CD4-positive, CD25-positive, alpha-beta regulatory T cell (primary cell): ENCODE data around the gene ZBTB48. TPM values are rescaled to one million over a fixed set of nuclear protein-coding genes. Genes with fewer than 3 reads are reported as not detected.

Experiments
- ATAC-seq, 2 donors: fragments of 150-1000 bp; cut with Tn5 transposase; one replicate each; pipeline ENCODE4 v1.10.0; 2021; ENCODE audit warnings: low read depth in 2 of 2, moderate number of reproducible peaks in 2 of 2, moderate library complexity in 1 of 2
- DNase-seq, 3 donors: peaks; one replicate each; pipeline versions ENCODE4 v3.0.0 to v3.0.0-alpha.2; 2012 to 2022; ENCODE audit warnings: mixed read lengths in 1 of 3
- H3K27ac ChIP-seq: one replicate; pipeline ENCODE4 v1.7.0; 2013; ENCODE audit warnings: mild to moderate bottlenecking, low read length; ENCODE audit not compliant: insufficient read depth, poor library complexity, severe bottlenecking
- H3K27me3 ChIP-seq: one replicate; pipeline ENCODE4 v1.7.0; 2013; ENCODE audit warnings: low read length; ENCODE audit not compliant: control insufficient read depth, insufficient read depth
- H3K36me3 ChIP-seq: one replicate; pipeline ENCODE4 v1.7.0; 2013; ENCODE audit warnings: mild to moderate bottlenecking, low read length, moderate library complexity; ENCODE audit not compliant: control insufficient read depth, insufficient read depth
- H3K4me1 ChIP-seq: 2 replicates; pipeline ENCODE4 v1.7.0; 2013; ENCODE audit warnings: mild to moderate bottlenecking, low read length; ENCODE audit not compliant: insufficient read depth, control insufficient read depth, poor library complexity, severe bottlenecking
- H3K4me3 ChIP-seq: one replicate; pipeline ENCODE4 v1.7.0; 2013; ENCODE audit warnings: low read depth, mild to moderate bottlenecking, low read length, moderate library complexity
- H3K9me3 ChIP-seq, 2 experiments: 1 replicate in 1 of 2; 2 replicates in 1 of 2; pipeline ENCODE4 v1.7.0; 2013; ENCODE audit warnings: low read length in 2 of 2, mild to moderate bottlenecking in 1 of 2, moderate library complexity in 1 of 2; ENCODE audit not compliant: control insufficient read depth in 2 of 2
- H3K27ac Mint-ChIP-seq, 3 donors: one replicate each; pipeline ENCODE4 v1.8.0; 2020 to 2022; ENCODE audit warnings: mild to moderate bottlenecking in 3 of 3, mixed read lengths in 3 of 3, moderate library complexity in 2 of 3
- H3K27me3 Mint-ChIP-seq: one replicate; pipeline ENCODE4 v1.8.0; 2022; ENCODE audit warnings: mild to moderate bottlenecking, mixed read lengths
- H3K36me3 Mint-ChIP-seq: one replicate; pipeline ENCODE4 v1.8.0; 2020; ENCODE audit warnings: mixed read lengths
- H3K4me1 Mint-ChIP-seq, 4 donors: one replicate each; pipeline ENCODE4 v1.8.0; 2020 to 2022; ENCODE audit warnings: mixed read lengths in 4 of 4, mild to moderate bottlenecking in 1 of 4
- H3K4me3 Mint-ChIP-seq, 4 donors: one replicate each; pipeline ENCODE4 v1.8.0; 2020 to 2022; ENCODE audit warnings: mild to moderate bottlenecking in 4 of 4, mixed read lengths in 4 of 4, moderate library complexity in 3 of 4
- H3K9me3 Mint-ChIP-seq, 7 donors: one replicate each; pipeline ENCODE4 v1.8.0; 2020 to 2022; ENCODE audit warnings: mixed read lengths in 7 of 7, mild to moderate bottlenecking in 3 of 7, moderate library complexity in 2 of 7
- polyA plus RNA-seq, 4 donors: library from polyadenylated mRNA; unstranded; fragments of 300-500 nt; fragmentation: Illumina TruSeq; gene quantifications; one replicate each; pipeline ENCODE4 v1.2.3, GENCODE V29; 2021
- total RNA-seq: library from RNA; stranded (reverse); gene quantifications from one replicate; pipeline ENCODE4 v1.2.3, GENCODE V29; 2022

Gene ZBTB48
- total and polyA plus RNA-seq, 5 donors from 2014 or later, result 18.6 to 41.8 (median 22.2) TPM

DNA sequence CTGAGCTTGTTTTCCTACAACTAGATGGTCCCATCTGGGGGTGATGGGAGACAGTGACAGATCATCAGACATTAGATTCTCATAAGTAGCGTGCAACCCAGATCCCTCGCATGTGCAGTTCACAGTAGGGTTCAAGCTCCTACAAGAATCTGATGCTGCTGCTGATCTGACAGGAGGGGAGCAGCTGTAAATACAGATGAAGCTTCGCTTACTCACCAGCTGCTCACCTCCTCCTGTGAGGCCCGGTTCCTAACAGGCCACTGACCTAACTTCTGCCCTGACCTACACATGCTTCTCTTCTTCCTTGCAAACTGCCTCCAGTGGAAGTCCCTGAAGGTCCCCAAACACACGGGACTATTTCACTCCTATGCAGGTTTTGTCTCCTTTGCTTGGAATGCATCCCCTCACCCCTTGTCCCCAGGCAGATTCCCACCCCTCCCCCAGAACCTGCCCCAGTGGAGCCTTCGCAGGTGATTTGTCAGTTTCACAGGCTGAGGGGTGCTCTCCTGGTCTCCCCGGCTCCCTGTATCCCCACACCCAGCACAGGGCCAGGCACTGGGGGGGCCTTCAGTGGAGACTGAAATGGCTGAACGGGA, 5.7 kb upstream of the ZBTB48 start:
- peaks cover 4% of the 10 kb centered on the region for H3K27me3 Mint-ChIP-seq
- peaks cover under 1% of the 10 kb centered on the region for H3K4me1 ChIP-seq
- H3K27ac ChIP-seq, result no peak overlapping the region
- H3K9me3 Mint-ChIP-seq, result no peaks in the 10 kb centered on the region
- H3K27me3 ChIP-seq, result no peaks in the 10 kb centered on the region
- no peaks in the 10 kb centered on the region for H3K36me3 Mint-ChIP-seq
- H3K4me3 Mint-ChIP-seq, result no peak overlapping the region
- peaks cover 0 to 7% (median 0%) of the 10 kb centered on the region in 4 donors for H3K4me1 Mint-ChIP-seq
- H3K4me3 ChIP-seq, result no peak overlapping the region
- H3K9me3 ChIP-seq, result no peaks in the 10 kb centered on the region
- no peak for ATAC-seq
- H3K36me3 ChIP-seq, result no peaks in the 10 kb centered on the region
- no peak overlapping the region for H3K27ac Mint-ChIP-seq
- DNase-seq, result no peak

DNA sequence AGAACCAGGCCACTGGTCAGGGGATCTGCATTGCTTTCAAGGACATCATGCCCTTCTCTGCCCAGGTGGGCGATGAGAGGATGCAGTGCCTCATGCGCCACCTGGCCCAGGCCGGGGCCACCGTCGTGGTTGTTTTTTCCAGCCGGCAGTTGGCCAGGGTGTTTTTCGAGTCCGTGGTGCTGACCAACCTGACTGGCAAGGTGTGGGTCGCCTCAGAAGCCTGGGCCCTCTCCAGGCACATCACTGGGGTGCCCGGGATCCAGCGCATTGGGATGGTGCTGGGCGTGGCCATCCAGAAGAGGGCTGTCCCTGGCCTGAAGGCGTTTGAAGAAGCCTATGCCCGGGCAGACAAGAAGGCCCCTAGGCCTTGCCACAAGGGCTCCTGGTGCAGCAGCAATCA, 5.0 kb upstream of the ZBTB48 start:
- Mint-ChIP-seq H3K9me3 (no peaks in the 10 kb centered on the region), H3K27me3 (peaks cover 3% of the 10 kb centered on the region), H3K27ac (no peak overlapping the region), H3K4me3 (no peak overlapping the region), H3K36me3 (no peaks in the 10 kb centered on the region), H3K4me1 (peaks cover 0 to 12% (median 3%) of the 10 kb centered on the region in 4 donors)
- ATAC-seq (no peak), DNase-seq (no peak)
- H3K27me3 ChIP-seq, result no peaks in the 10 kb centered on the region
- no peak overlapping the region for H3K4me3 ChIP-seq
- H3K9me3 ChIP-seq, result no peaks in the 10 kb centered on the region
- H3K27ac ChIP-seq, result no peak overlapping the region
- peaks cover 6% of the 10 kb centered on the region for H3K4me1 ChIP-seq
- H3K36me3 ChIP-seq, result no peaks in the 10 kb centered on the region

DNA sequence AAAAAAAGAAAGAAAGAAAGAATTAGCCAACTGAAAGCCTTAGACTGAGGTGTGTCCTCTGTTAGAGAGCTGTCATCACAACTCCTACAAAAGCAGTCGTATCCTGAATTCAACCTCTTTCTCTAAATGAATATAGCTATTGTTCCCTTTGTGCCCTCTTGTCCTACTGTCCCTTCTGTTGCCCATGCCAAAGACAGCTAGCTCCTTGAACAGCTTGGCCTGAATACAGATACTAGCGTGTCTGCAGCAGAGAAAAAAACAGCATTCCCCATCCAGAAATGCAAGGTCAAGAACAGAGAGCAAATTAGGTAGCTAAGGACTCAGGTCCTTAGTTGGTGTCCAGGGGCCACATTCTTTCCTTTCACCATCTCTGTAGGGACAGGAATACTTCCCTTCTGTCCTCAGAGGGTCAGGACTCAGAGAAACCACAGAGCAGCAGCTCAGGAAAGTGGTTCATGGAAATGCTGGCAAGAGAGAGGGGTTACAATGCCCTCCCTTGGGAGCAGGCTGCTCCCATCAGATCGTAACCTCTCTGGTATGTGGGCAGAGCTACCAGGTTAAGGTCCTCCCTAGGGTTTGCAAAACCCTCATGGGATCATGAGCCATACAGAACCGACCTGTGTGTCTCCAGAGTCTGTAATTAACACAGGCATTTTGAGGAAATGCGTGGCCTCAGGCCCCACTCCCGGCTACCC, 1.8 kb upstream of the ZBTB48 start:
- peaks cover 4% of the 10 kb centered on the region for H3K27me3 Mint-ChIP-seq
- peaks cover 0 to 41% (median 17%) of the 10 kb centered on the region in 4 donors for H3K4me1 Mint-ChIP-seq
- no peak overlapping the region for H3K27ac ChIP-seq
- no peaks in the 10 kb centered on the region for H3K36me3 ChIP-seq
- no peaks in the 10 kb centered on the region for H3K9me3 ChIP-seq
- DNase-seq (no peak), ATAC-seq (no peak)
- H3K27me3 ChIP-seq, result no peaks in the 10 kb centered on the region
- H3K4me3 Mint-ChIP-seq, result peak overlapping the region in 3 of 4 donors; percentile 13 to 89 (median 29)
- H3K4me3 ChIP-seq, result no peak overlapping the region
- no peaks in the 10 kb centered on the region for H3K36me3 Mint-ChIP-seq
- no peaks in the 10 kb centered on the region for H3K9me3 Mint-ChIP-seq
- peaks cover 33% of the 10 kb centered on the region for H3K4me1 ChIP-seq
- H3K27ac Mint-ChIP-seq, result no peak overlapping the region

DNA sequence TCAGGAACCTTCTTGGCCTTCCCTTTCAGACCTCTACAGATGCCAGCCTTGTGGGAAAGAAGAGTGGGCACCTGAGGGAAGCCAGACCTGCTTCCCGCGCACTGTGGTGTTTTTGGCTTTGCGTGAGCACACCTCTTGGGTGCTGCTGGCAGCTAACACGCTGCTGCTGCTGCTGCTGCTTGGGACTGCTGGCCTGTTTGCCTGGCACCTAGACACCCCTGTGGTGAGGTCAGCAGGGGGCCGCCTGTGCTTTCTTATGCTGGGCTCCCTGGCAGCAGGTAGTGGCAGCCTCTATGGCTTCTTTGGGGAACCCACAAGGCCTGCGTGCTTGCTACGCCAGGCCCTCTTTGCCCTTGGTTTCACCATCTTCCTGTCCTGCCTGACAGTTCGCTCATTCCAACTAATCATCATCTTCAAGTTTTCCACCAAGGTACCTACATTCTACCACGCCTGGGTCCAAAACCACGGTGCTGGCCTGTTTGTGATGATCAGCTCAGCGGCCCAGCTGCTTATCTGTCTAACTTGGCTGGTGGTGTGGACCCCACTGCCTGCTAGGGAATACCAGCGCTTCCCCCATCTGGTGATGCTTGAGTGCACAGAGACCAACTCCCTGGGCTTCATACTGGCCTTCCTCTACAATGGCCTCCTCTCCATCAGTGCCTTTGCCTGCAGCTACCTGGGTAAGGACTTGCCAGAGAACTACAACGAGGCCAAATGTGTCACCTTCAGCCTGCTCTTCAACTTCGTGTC, 995 bp upstream of the ZBTB48 start:
- Mint-ChIP-seq H3K27ac (peak overlapping the region; percentile 79 to 98 (median 94)), H3K4me3 (peak overlapping the region; percentile 89 to 99 (median 96)), H3K9me3 (no peaks in the 10 kb centered on the region), H3K27me3 (peaks cover 4% of the 10 kb centered on the region), H3K36me3 (no peaks in the 10 kb centered on the region), H3K4me1 (peaks cover 0 to 41% (median 19%) of the 10 kb centered on the region in 4 donors)
- Histone ChIP-seq H3K4me3 (no peak overlapping the region), H3K27me3 (no peaks in the 10 kb centered on the region), H3K4me1 (peaks cover 33% of the 10 kb centered on the region), H3K27ac (peak overlapping the region; percentile 86), H3K9me3 (no peaks in the 10 kb centered on the region), H3K36me3 (no peaks in the 10 kb centered on the region)
- DNase-seq, result no peak
- ATAC-seq, result no peak

DNA sequence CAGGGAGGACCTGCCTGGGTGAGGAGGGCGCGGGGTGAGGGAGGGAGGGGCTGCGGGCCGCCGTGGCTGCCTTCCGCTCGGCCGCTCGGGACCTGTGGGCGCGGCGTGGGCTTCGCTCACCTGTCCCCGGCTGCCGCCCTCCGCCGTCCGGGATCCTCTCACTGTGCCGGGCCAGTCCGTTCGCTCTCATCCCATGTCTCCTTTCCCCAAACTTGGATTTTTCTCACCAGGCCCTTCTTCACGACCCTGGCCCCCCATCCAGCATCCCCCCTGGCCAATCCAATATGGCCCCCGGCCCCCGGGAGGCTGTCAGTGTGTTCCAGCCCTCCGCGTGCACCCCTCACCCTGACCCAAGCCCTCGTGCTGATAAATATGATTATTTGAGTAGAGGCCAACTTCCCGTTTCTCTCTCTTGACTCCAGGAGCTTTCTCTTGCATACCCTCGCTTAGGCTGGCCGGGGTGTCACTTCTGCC, 362 bp downstream of the ZBTB48 start:
- DNase-seq (peak in 2 of 3 donors; percentile 19 to 22), ATAC-seq (no peak)
- Mint-ChIP-seq H3K4me1 (peaks cover 0 to 51% (median 27%) of the 10 kb centered on the region in 4 donors), H3K27ac (peak overlapping the region; percentile 94 to 98 (median 97)), H3K36me3 (no peaks in the 10 kb centered on the region), H3K9me3 (no peaks in the 10 kb centered on the region), H3K27me3 (peaks cover 4% of the 10 kb centered on the region), H3K4me3 (peak overlapping the region; percentile 89 to 99 (median 96))
- H3K27me3 ChIP-seq, result no peaks in the 10 kb centered on the region
- H3K36me3 ChIP-seq, result no peaks in the 10 kb centered on the region
- no peaks in the 10 kb centered on the region for H3K9me3 ChIP-seq
- H3K4me3 ChIP-seq, result peak overlapping the region; percentile 73
- peak overlapping the region; percentile 86 for H3K27ac ChIP-seq
- H3K4me1 ChIP-seq, result peaks cover 35% of the 10 kb centered on the region

DNA sequence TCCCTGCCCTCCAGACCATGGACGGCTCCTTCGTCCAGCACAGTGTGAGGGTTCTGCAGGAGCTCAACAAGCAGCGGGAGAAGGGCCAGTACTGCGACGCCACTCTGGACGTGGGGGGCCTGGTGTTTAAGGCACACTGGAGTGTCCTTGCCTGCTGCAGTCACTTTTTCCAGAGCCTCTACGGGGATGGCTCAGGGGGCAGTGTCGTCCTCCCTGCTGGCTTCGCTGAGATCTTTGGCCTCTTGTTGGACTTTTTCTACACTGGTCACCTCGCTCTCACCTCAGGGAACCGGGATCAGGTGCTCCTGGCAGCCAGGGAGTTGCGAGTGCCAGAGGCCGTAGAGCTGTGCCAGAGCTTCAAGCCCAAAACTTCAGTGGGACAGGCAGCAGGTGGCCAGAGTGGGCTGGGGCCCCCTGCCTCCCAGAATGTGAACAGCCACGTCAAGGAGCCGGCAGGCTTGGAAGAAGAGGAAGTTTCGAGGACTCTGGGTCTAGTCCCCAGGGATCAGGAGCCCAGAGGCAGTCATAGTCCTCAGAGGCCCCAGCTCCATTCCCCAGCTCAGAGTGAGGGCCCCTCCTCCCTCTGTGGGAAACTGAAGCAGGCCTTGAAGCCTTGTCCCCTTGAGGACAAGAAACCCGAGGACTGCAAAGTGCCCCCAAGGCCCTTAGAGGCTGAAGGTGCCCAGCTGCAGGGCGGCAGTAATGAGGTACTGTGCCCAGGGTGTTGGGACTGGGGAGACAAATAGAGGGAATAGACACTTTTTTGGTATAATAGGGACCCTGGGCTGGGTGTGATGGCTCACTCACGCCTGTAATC, 1.0 kb downstream of the ZBTB48 start:
- H3K36me3 ChIP-seq, result no peaks in the 10 kb centered on the region
- Mint-ChIP-seq H3K36me3 (no peaks in the 10 kb centered on the region), H3K27me3 (peaks cover 4% of the 10 kb centered on the region), H3K4me1 (peaks cover 0 to 53% (median 28%) of the 10 kb centered on the region in 4 donors), H3K9me3 (no peaks in the 10 kb centered on the region), H3K4me3 (peak overlapping the region; percentile 89 to 99 (median 96)), H3K27ac (peak overlapping the region; percentile 94 to 98 (median 96))
- peak overlapping the region; percentile 73 for H3K4me3 ChIP-seq
- peak overlapping the region; percentile 86 for H3K27ac ChIP-seq
- no peaks in the 10 kb centered on the region for H3K9me3 ChIP-seq
- no peak for DNase-seq
- ATAC-seq, result no peak
- peaks cover 35% of the 10 kb centered on the region for H3K4me1 ChIP-seq
- H3K27me3 ChIP-seq, result no peaks in the 10 kb centered on the region
